Activated gamma-delta T cell treated with anti-CD3 and anti-CD28 coated beads, Interleukin-2, amount 50 U/mL, for 16 hours (primary cell): ENCODE results near the gene SNTB2.

Experiments
- DNase-seq: peaks from one replicate; pipeline ENCODE4 v3.0.0-alpha.2; 2020; ENCODE audit warnings: low read depth

Gene SNTB2

DNA sequence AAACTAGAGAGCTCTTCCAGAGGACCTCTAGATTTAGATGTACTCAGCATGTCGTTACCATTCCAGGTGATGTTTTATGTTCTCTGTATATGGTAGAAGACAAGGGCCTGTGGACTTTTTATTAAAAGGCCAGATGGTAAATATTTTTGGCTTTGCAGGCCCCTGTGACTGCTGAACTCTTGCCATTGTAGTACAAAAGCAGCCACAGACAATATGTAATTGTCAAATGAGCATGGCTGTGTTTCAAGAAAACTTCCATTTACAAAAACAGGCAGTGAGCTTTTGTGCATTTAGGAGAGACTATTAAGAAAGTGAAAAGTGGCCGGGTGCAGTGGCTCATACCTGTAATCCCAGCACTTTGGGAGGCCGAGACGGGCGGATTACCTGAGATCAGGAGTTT lies 157.2 kb downstream of the SNTB2 start:
- no peak for DNase-seq

DNA sequence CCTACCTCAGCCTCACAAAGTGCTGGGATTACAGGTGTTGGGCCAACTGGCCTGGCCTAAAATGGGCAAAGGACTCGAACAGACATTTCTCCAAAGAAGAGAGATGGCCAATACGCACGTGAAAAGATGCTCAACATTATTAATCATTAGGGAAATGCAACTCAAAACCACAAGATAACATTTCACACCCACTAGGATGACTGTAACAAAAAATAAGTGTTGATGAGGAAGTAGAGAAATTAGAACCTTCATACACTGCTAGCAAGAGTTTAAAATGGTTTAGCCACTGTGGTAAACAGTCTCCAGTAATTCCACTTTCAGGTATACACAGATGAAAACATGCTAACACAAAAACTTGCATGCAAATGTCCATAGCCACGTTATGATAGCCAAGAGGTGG lies 159.0 kb downstream of the SNTB2 start:
- DNase-seq = no peak

DNA sequence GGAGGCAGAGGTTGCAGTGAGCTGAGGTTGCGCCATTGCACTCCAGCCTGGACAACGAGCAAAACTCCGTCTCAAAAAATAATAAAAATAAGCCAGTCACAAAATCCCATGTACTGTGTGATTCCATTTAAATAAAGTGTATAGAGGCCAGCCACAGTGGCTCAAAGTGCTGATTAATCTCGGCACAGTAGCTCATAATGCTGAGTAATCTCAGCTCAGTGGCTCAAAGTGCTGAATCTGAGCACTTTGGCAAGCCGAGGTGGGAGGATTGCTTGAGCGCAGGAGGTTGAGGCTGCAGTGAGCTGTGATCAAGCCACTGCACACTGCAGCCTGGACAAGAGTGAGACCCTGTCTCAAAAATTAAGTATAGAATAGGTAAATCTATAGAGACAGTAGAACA lies 159.7 kb downstream of the SNTB2 start:
- no peak for DNase-seq

DNA sequence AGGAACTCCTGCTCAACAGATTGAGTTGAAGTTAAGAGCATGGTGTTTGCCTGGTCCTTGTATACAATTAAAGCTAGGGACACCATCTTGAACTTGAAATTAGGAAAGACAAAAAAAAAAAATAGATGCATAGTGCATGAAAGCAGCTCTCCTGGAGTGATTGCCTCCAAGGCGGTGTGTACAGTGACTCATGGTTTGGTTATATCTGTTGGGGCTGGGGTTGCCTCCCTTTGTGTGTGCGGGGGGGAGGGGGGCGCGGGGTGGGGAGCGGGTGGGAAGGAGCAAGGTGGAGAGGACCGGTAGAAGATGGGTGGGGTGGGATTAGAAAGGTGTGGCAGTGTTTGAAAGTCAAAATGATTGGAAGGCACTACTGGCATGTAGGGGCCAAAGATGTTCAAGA lies 161.3 kb downstream of the SNTB2 start:
- DNase-seq = no peak

DNA sequence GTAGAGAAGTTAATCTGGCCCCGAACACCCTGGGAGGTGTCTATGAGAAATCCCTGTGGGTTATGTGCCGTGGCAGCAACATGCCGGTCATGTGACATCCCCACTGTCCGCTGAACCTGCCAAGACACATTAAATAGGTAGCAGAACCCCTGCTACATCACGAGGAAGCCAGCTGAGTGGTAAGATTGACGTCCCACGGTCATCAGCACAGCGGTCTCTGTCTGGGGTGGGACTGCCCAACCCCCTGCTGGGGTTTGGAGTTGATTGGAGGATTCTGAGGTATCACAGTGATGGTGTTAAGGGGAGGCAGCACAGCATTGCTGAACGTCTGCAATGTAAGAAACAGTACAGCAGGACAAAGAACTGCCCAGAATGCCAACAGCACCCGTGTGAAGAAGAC lies 162.6 kb downstream of the SNTB2 start:
- no peak for DNase-seq

DNA sequence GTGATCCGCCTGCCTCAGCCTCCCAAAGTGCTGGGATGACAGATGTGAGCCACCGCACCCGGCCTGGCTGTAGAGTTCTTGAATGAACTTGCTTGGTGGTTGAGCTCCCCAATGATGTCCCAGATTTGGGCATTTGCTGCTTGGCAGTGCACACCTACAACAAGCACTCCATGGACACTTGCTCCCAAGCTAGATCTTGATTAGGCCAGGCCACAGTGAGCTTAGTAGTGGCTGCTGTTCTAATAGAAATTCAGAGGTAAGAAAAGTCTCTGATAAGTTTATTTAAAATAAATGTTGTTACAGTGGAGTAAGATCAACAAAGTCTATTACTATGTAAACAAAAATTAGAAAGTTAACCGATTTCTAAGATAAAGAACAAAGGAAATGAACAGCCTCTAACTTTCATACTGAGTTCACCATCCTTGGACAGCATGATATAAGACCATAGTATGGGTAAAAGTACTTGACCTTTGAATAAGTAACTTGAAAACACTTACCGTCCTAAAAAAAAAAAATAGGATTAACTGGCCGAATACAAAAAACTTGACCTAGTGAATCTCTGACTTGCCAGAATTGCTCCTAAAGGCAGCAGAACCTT lies 163.7 kb downstream of the SNTB2 start:
- DNase-seq = no peak

DNA sequence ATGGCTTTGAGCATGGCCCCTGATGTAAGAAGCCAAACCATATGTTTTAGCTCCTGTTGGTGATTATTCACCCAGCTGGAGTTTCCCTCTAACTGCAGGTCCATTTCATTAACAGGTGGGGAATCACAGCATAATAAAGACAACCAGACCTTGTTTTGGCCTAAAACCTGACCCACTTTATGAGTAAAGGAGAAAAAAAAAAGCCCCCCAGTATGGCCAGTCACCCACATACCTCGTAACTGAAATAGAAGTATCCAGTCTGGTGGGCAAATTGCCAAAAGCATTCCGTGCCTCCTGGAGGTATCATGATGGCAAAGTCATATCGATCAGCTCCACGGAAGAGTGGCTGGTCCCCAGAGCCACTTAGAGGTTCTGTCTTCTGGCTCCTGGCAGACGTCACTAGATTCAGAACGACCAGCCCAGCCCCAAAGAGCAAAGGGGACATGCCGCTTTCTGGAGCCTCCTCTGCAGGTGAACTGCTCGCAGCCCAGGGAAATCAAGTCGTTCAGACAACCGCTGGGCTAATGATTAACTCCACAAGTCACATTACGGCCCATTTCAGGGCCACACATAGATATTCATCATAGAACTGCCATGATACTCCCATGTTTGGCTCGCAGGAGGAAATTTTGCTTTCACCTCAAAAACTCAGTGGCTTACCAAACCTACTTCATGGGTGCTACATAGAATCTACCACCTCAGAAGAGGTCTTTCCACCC lies 164.5 kb downstream of the SNTB2 start, which contains the start of gene TMED6:
TSS of gene TMED6 (minus strand) at position 478 of the 719 bp plus-strand sequence. CDS start at position 445, 33 bp downstream.
- DNase-seq = no peak
